Endothelial cell of umbilical vein (primary cell): ENCODE measurements around the gene TSSK6. TPM values are rescaled to one million over a fixed set of nuclear protein-coding genes. Genes with fewer than 3 reads are reported as not detected.

Experiments used
- BruUV-seq: library from RNA; stranded (reverse); fragments of 400-500 nt; replicated peaks from 2 replicates; lab custom pipeline; 2021; lab: Mats Ljungman, UMichigan
- CTCF ChIA-PET: fragments of 300-600, 350-600 bp; sonication (Branson Sonifier 250); formaldehyde crosslinking; loops from one replicate; lab custom pipeline; 2021; ENCODE audit warnings: antibody characterized with exemption, inconsistent platforms; lab: Charles Lee
- POLR2A ChIA-PET: fragments of 300-600, 350-600 bp; sonication (Branson Sonifier 250); formaldehyde crosslinking; loops from one replicate; lab custom pipeline; 2021; ENCODE audit warnings: antibody characterized with exemption, inconsistent platforms; lab: Charles Lee
- DNase-seq: peaks from one replicate; pipeline ENCODE4 v3.0.0-alpha.2; 2011; ENCODE audit warnings: low read depth, low spot score
- FAIRE-seq: peaks from 2 replicates; lab custom pipeline; 2011; peaks lifted over from hg19 to GRCh38; lab: Jason Lieb, UNC
- H2AFZ ChIP-seq: 2 replicates; pipeline ENCODE4 v1.6.0; 2012; ENCODE audit warnings: low read depth, low read length, control low read depth, inconsistent platforms
- H3K27ac ChIP-seq: 2 replicates; pipeline ENCODE4 v1.5.1; 2011; ENCODE audit warnings: low read depth, mild to moderate bottlenecking, control low read depth, low read length, moderate library complexity; ENCODE audit not compliant: insufficient read depth
- H3K27me3 ChIP-seq, 2 experiments: 2 replicates each; pipeline versions ENCODE4 v1.6.0 to v1.6.1; 2011; ENCODE audit warnings: low read length in 2 of 2, mixed read lengths in 1 of 2; ENCODE audit not compliant: control insufficient read depth in 2 of 2, insufficient read depth in 2 of 2
- H3K36me3 ChIP-seq, 2 experiments: 2 replicates in 1 of 2; 3 replicates in 1 of 2; pipeline ENCODE4 v1.5.1; 2011; ENCODE audit warnings: low read length in 2 of 2, mild to moderate bottlenecking in 1 of 2, moderate library complexity in 1 of 2; ENCODE audit not compliant: control insufficient read depth in 2 of 2, insufficient read depth in 2 of 2; ENCODE audit errors: extremely low read depth in 1 of 2
- H3K4me1 ChIP-seq: 3 replicates; pipeline ENCODE4 v1.5.1; 2011; ENCODE audit warnings: mild to moderate bottlenecking, low read length; ENCODE audit not compliant: control insufficient read depth, insufficient read depth; ENCODE audit errors: extremely low read depth
- H3K4me2 ChIP-seq: 2 replicates; pipeline ENCODE4 v1.6.1; 2011; ENCODE audit warnings: low read length, control low read depth, mixed read lengths; ENCODE audit not compliant: insufficient read depth
- H3K4me3 ChIP-seq, 3 experiments: fragments of 200-600 bp in 1 of 3; sonication (generic), shearing (Covaris generic) in 1 of 3; replicated peaks in 1 of 3; 2 replicates each; pipeline ENCODE4 v1.5.1; 2011 to 2016; ENCODE audit warnings: control low read depth in 3 of 3, low read length in 3 of 3, mild to moderate bottlenecking in 2 of 3, inconsistent platforms in 1 of 3, low read depth in 1 of 3, moderate library complexity in 1 of 3; ENCODE audit not compliant: insufficient read depth in 1 of 3
- H3K79me2 ChIP-seq: 2 replicates; pipeline ENCODE4 v1.6.0; 2012; ENCODE audit warnings: low read length, inconsistent platforms; ENCODE audit not compliant: control insufficient read depth, insufficient read depth
- H3K9ac ChIP-seq: replicated peaks from 2 replicates; pipeline ENCODE3; 2011; ENCODE audit warnings: low read length, control low read depth; ENCODE audit not compliant: insufficient read depth; ENCODE audit errors: extremely low read depth
- H3K9me1 ChIP-seq: replicated peaks from 3 replicates; pipeline ENCODE4 v1.6.0; 2011; ENCODE audit warnings: mild to moderate bottlenecking, low read length; ENCODE audit not compliant: control insufficient read depth, insufficient read depth; ENCODE audit errors: extremely low read depth
- H3K9me3 ChIP-seq: replicated peaks from 2 replicates; pipeline ENCODE4 v1.5.1; 2012; ENCODE audit warnings: low read length, inconsistent platforms; ENCODE audit not compliant: control insufficient read depth, insufficient read depth
- H4K20me1 ChIP-seq: replicated peaks from 2 replicates; pipeline ENCODE3; 2011; ENCODE audit warnings: mild to moderate bottlenecking, low read length; ENCODE audit not compliant: control insufficient read depth, insufficient read depth; ENCODE audit errors: extremely low read depth
- EZH2 ChIP-seq: IDR thresholded peaks from 2 replicates; pipeline ENCODE4 v1.6.1; 2012; ENCODE audit warnings: borderline replicate concordance, low read depth, mild to moderate bottlenecking, moderate library complexity, low read length, inconsistent platforms; ENCODE audit not compliant: severe bottlenecking
- FOS ChIP-seq: IDR thresholded peaks from 2 replicates; pipeline ENCODE4 v1.6.1; 2011; ENCODE audit warnings: mild to moderate bottlenecking, low read length, moderate library complexity, borderline replicate concordance; ENCODE audit not compliant: insufficient read depth
- GATA2 ChIP-seq: IDR thresholded peaks from 2 replicates; pipeline ENCODE4 v1.7.0; 2011; ENCODE audit warnings: low read depth, mild to moderate bottlenecking, moderate library complexity, mixed read lengths, low read length; ENCODE audit not compliant: insufficient read length, insufficient read depth
- JUN ChIP-seq: IDR thresholded peaks from 2 replicates; pipeline ENCODE4 v1.6.1; 2011; ENCODE audit warnings: borderline replicate concordance, low read depth; ENCODE audit not compliant: insufficient read length, insufficient read depth
- MAX ChIP-seq: IDR thresholded peaks from 2 replicates; pipeline ENCODE4 v1.6.1; 2011; ENCODE audit not compliant: insufficient read depth, insufficient read length
- MYC ChIP-seq: IDR thresholded peaks from one replicate; pipeline ENCODE4 v1.6.1; 2011; ENCODE audit warnings: mild to moderate bottlenecking, low read depth, low read length
- POLR2A ChIP-seq: IDR thresholded peaks from 2 replicates; pipeline ENCODE4 v1.6.1; 2012; ENCODE audit warnings: low read depth, mild to moderate bottlenecking, control low read depth, low read length
- POLR2AphosphoS5 ChIP-seq: IDR thresholded peaks from 2 replicates; pipeline ENCODE4 v1.6.1; 2012; ENCODE audit warnings: low read depth, mild to moderate bottlenecking, control low read depth, low read length, moderate library complexity; ENCODE audit not compliant: insufficient read depth
- dilution Hi-C: fragments of 300-500 bp; cut with MboI; formaldehyde crosslinking; loops from one replicate; pipeline ENCODE4 v1.15.0; 2019; ENCODE audit warnings: low sequenced_read_pairs; ENCODE audit not compliant: extremely low pct_ligation_motif_present
- intact Hi-C: fragments of 100-400 bp; cut with micrococcal nuclease; formaldehyde crosslinking; loops from one replicate; pipeline ENCODE4 v1.10.0; 2022
- polyA plus RNA-seq, 4 experiments: library from polyadenylated mRNA; depleted of rRNA in 3 of 4; stranded (reverse) in 3 of 4; unstranded in 1 of 4; fragments of >200 nt; gene quantifications; 2 replicates each; pipeline versions ENCODE4 v1.2.1 to v1.2.3, GENCODE V29; 2011 to 2012; ENCODE audit warnings: missing spikeins in 1 of 4
- total RNA-seq: library from RNA; stranded (reverse); gene quantifications from 2 replicates; pipeline ENCODE4 v1.2.3, GENCODE V29; 2021
- TF ChIP-seq, protein P1 (sequence below), 2 donors: IDR thresholded peaks; 1 replicate in 1 of 2; 2 replicates in 1 of 2; pipeline ENCODE4 v1.5.1; 2011; ENCODE audit warnings: low read length in 2 of 2, mild to moderate bottlenecking in 2 of 2, moderate library complexity in 2 of 2, control low read depth in 1 of 2, inconsistent platforms in 1 of 2, low read depth in 1 of 2; ENCODE audit not compliant: insufficient read depth in 1 of 2; ENCODE audit errors: extremely low read depth in 1 of 2

TSSK6 gene
- total and polyA plus RNA-seq, 2 donors (not counting 3 experiments of a cell fraction or from before 2014, with no cell fraction given), result 0.76 to 0.82 TPM

DNA sequence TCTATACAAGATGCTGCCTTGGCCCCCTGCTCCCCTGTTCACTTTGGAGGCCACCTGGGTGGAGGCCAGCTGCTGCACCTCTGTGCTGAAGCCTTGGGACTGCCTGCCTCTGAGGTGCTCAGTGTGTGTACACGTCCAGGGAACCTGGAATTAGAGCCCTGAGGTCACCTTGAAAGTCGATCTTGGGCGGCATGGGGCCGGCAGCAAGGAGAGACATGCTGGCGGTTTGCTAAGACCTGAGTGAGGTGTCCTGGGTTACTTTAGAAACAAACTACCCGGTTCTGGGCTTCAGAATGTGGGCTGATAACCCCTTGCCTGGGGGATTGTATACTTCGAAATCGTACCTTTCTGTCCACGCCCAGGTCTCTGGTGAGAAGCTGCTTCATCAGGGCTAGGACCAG, 25.5 kb downstream of the TSSK6 start:
- intact Hi-C loops, result loop anchor here (1.0 to 10.0 kb wide), 8 partner anchors 30 to 344 kb away; partner anchors contain the start of genes BORCS8, GATAD2A, MAU2 and RFXANK
- no peak overlapping the region for H3K4me3 ChIP-seq
- DNase-seq (peak; percentile 7), FAIRE-seq (no peak)
- H3K4me2 ChIP-seq, result no peak overlapping the region
- TF ChIP-seq MAX (no peak), POLR2A (no peak), POLR2AphosphoS5 (no peak), EZH2 (no peak), FOS (no peak), MYC (no peak), GATA2 (no peak), JUN (no peak)
- TF ChIP-seq, protein P1, sequence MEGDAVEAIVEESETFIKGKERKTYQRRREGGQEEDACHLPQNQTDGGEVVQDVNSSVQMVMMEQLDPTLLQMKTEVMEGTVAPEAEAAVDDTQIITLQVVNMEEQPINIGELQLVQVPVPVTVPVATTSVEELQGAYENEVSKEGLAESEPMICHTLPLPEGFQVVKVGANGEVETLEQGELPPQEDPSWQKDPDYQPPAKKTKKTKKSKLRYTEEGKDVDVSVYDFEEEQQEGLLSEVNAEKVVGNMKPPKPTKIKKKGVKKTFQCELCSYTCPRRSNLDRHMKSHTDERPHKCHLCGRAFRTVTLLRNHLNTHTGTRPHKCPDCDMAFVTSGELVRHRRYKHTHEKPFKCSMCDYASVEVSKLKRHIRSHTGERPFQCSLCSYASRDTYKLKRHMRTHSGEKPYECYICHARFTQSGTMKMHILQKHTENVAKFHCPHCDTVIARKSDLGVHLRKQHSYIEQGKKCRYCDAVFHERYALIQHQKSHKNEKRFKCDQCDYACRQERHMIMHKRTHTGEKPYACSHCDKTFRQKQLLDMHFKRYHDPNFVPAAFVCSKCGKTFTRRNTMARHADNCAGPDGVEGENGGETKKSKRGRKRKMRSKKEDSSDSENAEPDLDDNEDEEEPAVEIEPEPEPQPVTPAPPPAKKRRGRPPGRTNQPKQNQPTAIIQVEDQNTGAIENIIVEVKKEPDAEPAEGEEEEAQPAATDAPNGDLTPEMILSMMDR (IDR thresholded peaks at IDR 0.05; ENCODE audit: extremely low read depth in 1 of 2, insufficient read depth in 1 of 2, low read depth in 1 of 2, low read length in 2 of 2), result no peak
- H3K36me3 ChIP-seq, result peaks cover 2 to 21% of the 10 kb centered on the region in 2 experiments
- H3K79me2 ChIP-seq, result peaks cover 66% of the 10 kb centered on the region
- H3K27ac ChIP-seq, result peak overlapping the region; percentile 76
- H2AFZ ChIP-seq, result no peak overlapping the region
- H3K9ac ChIP-seq, result peak overlapping the region; percentile 19
- BruUV-seq, result TSS peak; percentile 62
- POLR2A ChIA-PET, result interaction anchor here (1.6 kb wide), 1 partner anchor 85 kb away, joined by 5 read pairs; the partner anchor contains the start of gene GATAD2A
- H4K20me1 ChIP-seq, result no peaks in the 10 kb centered on the region
- H3K4me1 ChIP-seq, result peaks cover 29% of the 10 kb centered on the region
- dilution Hi-C loops, result no loop called here
- H3K27me3 ChIP-seq, result no peaks in the 10 kb centered on the region
- H3K9me1 ChIP-seq, result no peaks in the 10 kb centered on the region
- CTCF ChIA-PET, result interaction anchor here (0.8 to 5.1 kb wide), 25 partner anchors 9 to 344 kb away, joined by 3 to 127 read pairs (median 4); partner anchors contain the start of genes GATAD2A, MAU2, NDUFA13 and TSSK6
- H3K9me3 ChIP-seq, result no peaks in the 10 kb centered on the region
